ENCODE measurements around the gene ADGB.
"Not testable (repeated sequence)": the region's sequence is repeated elsewhere in the genome, so short reads cannot be mapped to it uniquely, and the experiment has no call there.

The ADGB gene

DNA sequence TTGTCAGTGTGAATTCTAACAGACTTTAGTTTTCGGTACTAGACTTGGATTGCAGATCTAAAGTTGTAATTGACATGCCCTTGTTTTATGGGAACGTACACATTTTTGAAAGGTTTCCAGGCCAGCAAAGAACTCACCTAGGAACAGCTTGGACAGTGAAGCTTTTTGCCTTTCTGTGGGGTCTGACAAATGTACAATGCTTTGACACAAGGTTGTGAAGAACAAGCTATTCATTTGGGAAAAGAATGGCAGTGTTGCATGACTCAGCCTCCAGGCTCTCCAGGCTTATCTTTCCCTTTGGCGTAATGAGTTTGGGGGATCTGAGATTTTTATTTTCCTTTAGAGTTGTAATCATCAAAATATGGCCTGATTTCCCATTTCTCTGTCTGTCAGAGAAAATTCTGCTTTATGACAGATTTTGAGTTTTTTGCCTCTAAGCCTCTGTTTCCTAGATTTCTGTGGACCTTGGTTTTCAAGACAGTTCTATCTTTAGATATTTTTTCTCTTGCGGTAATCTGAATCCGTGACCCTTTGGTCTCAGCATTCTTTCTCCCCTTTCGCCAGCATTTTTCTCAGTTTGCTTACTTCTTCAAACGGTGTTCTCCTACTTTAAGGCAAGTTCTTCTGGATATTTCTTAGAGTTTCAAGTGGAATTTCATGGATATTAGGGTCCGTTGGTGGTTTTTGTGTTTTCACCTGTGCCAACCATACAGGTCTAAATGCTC lies 221.0 kb downstream of the ADGB start:
- no peak for DNase-seq

DNA sequence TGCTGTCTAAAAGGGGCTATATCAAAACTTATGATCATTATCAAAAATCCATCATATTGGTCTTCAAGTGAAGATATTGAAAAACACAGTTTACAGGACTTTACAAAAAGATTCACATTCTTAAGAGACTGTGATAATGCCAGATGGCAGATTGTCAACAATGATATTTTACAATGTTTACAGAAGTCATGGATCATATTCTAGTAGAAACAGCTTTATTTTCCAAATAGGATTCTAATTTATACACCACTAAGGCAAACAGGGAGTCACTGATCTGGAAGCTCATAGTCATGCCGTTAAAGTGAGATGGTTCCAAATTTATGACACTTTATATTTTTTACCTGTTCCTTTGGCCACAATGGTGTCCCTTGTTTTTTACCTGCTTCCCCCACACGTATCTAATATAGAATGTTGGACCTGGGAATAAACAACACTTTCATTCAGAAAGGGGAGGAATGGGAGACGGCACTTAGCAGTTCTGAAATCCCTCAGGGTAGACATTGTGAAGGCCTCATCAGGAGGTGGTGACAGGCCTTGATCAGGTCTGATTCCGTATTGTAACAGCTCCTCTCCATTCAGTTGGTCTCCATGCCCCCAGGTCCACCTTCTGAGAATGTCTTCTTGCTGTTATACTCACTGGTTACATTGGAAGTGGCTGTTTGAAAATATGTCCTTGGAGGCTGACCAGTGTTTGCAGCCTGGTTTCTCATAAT lies 228.6 kb downstream of the ADGB start:
- DNase-seq = no peak

DNA sequence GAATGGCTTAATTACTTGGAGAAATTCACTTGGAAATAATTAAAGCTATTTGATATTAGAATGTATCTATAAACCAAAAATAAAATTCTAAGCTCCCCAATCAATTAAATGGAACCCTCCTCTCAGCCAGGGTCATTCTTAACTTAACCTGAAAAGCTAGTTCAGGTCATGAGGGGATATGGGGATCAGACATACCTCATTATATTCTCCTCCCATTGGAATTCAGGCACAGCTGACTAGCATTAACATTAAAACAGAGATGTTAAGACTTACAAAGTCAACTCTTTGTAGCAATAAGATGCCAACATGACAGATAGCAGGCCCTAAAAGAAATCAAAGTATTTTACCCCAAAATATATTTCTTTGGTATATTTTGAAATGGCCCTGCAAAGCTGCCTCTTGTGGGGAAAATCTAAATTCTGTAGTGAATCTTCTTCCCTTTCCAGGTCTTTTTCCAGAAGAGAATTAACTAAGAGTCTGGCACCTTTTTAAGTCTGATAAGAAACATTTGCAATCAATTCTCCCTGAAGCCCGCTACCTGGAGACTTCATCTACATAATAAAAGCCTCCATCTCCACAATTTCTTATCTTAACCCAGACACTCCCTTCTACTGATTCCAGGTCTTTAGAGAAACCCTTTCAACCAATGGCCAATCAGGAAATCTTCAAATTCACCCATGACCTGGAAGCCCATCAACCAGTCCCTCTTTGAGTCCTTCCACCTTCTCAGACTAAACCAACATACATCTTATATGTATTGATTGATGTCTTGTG lies 231.2 kb downstream of the ADGB start:
- DNase-seq = no peak

DNA sequence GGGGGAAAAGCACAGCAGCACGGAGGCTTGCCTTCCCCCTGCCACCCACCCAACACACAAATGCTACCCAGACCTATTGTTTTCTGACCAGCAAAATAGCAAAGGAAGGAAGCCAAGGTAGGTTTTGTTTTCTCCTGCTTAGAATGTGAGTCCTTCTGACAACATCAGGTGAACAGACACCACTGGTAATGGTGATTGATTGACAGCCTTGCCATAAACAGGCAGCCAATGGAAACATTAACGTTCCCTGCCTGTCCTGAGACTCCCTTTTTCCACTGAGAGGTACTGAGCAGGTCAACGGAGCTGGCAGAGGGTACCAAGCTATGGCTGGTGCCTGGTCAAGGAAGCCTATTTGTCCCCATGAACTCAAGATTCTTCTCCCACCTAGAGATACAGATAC lies 234.4 kb downstream of the ADGB start:
- no peak for DNase-seq

DNA sequence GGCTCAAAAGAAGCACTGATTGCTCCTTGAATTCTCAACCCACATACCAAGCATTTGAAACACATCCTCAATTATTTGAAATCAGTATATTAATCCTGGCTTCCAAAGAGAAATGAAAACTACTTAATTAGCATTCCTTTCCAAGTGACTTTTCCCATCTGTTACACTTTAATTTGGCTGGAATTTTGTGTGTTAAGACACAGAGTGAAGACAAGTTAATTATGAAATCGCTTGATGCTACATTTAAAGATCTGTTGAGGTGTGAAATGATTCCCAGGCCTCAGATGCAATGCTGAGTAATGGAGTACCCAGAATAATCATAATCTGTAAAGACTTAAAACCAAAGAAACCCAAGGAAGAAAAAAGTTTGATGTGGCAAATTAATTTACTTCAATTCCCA lies 241.4 kb downstream of the ADGB start:
- DNase-seq = no peak

DNA sequence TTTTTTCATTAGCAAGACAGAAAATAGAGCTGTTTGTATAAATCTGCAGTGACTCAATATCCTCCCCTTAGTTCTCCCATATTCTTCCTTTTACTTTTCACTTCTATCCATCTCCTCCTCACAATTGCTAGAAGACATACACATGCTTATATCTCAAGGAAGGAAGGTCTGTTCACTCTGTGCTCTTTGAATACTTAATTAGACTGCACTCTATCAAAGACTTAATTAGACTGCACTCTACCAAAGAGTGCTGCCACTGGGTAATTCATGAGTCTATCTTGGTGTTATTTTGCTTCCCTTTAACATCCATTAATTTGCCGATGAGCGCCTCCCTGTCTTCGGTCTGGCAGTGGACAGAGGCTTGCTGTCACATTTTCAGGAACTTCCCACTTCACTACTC lies 241.9 kb downstream of the ADGB start:
- DNase-seq = no peak

DNA sequence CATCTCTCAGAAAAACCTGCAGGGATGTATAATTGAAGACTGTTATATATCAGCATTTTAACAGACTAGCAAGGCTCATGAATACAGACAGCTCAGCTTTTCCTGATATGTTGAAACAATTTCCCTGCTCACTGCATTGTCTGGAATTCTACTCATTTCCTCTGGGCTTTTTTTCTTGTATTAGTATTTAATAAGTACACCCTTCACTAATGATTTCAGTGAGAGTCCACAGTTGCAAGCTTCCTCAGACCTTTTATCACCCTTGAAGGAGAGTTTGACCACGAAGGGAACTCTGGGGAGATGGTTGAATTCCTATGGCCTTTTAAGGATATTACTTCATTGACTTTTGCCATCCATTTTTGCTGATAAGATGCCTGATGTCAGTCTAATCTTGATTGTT lies 248.7 kb downstream of the ADGB start:
- no peak for DNase-seq

DNA sequence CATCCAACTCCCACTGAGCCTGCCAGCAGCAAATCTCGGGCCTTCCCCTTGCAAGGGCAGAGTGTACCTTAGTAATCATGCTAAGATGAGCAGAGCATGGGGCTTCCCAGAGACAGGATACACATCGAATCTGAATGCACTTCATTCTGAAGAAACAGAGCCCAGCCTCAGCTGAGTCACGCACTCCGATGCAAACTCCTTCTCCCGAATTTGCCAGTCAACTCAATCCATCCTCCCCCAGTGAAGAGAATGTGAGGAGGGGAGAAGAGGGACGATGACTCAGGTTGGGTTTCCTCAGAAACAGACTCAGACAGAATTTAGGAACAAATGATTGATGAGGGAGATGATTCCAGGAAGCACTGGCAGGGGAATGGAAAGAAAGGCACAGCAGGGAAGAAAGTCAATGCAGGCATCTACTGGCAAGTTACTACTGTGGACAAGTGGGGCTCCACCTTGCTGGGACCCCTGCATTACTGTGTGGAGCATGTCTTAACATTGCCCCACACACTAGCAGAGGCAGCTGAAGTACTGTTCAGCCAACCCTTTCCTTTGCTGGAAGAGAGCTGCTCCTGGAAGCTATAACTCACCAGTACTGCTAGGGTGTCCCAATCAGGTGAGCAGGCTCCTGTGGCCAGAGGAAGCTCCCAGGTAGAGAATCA lies 251.6 kb downstream of the ADGB start:
- no peak for DNase-seq

DNA sequence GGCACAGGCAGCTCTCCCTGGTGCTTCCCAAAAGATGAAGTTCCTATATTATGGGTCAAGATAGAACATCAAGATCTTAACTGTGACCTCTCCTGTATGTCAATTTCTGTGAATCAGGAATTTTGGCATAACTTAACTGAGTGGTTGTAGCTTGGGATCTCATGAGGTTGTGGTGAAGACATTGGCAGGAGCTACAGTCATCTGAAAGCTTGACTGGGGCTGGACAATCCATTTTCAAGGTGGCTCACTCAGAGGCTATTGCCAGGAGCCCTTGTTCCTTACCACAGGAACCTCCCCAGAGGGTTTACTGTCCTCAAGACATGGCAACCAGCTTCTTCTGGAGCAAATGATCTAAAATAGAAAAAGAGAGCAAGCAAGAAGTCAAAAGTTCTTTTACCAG lies 252.2 kb downstream of the ADGB start:
- no peak for DNase-seq

DNA sequence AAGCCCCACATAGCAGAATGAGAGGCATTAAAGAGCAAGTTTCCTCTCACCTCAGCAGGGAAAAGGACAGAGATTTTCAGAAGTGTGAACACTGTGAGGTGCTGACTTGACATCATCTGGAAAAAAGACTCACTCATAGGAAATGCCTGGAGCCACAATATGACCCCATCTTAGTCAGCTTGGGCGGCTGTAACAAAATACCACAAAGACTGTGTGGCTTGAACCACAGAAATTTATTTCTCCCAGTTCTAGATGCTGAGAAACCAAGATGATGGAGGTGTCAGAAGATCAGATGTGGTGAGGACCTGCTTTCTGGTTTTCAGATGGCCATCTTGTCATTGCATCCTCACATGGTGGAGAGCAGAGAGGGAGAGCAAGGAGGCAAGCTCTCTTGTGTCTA lies 253.1 kb downstream of the ADGB start:
- DNase-seq = no peak

DNA sequence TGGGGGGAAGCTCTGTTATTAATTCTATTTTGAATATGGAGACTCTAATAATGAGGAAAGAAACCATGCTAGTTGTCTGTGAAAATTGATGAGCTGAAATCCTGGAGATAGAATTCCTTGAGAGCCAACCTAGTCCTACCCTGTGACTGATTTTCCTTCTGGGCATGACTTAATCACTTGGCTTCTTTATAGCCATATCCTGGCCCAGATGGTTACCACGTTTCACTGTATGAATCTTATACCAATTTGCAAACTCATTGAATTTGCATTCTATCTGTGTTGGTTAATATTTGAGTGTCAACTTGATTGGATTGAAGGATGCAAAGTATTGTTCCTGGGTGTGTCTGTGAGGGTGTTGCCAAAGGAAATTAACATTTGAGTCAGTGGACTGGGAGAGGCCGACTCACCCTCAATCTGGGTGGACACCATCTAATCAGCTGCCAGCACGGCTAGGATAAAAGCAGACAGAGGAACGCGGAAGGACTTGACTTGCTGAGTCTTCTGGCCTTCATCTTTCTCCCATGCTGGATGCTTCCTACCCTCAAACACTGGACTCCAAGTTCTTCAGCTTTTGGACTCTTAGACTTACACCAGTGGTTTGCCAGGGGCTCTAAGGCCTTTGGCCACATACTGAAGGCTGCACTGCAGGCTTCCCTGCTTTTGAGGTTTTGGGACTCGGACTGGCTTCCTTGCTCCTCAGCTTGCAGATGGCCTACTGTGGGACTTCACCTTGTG lies 255.9 kb downstream of the ADGB start:
- not testable (repeated sequence) for DNase-seq

DNA sequence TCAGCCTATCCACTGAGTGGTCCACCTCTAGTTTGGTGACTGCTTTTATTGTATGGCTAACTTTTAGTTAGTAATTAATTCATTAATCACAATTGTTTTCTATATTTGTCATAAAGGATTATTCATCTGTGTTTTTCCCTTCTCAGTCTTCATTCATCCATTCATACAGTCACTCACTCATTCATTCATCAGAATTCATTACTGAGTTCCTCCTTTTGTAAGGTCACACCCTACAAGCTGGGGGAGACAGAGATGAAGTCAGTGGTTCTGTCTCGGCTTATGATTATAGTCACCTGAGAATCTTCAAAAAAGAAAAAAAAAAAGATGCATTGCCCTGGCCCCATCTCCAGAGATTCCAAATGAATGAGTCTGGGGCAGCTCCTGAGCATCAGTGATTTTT lies 257.1 kb downstream of the ADGB start:
- DNase-seq = no peak

DNA sequence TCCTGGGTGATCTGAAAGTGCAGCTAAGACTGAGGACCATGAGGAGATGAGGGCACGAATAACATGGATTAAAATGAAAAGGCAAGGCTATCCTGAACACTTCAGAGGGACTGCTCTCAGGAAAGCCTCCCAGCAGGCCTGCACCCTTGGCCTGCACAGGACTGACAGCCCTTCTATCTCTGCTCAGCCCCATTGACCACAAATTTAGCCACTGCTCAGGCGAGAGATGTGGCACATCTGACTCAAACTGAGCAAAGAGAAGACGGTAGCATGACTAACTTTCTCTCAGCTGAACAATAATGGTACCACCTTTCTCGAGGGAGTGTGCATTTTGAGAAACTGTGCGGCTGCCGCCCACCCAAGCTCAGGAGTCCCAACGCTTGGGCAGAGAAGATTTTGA lies 257.5 kb downstream of the ADGB start:
- DNase-seq = no peak

DNA sequence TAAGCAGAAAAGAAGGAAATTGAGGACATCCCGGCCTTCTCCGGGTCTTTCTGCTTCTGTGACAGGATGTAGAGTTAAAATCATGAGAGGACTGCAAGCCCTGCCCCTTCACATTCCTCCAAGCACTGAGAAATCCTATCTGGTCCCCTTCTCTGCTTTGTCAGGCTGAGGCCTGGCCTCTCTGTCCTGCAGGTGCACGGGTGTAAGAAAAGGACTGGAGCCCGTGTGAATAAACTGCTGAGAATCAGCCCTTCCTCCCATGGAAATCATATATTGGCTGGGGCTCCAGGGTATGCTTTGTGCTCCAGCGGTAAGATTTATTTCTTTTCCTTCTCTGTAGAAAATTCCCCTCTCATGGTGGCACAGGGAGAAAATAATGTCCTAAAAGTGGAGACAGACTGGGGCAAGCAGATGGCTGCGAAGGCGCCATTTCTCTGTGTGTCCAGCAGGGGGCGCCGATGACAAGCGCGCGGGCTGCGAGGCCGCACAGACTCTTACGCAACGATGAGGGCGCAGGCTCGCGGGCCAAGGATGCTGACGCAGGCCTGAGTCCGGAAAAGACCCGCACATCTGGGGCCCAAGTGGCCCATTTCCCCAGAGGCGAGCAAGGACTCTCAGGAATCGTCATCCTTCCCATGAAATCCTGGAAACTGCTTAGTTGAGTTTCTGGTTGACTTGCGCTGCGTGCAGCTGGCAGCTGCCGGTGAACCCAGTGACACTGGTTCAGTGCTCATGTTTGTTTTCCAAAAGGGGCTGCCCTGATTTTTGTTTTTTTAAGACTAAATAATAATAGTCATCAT lies 258.6 kb downstream of the ADGB start:
- peak; percentile 86 for DNase-seq

DNA sequence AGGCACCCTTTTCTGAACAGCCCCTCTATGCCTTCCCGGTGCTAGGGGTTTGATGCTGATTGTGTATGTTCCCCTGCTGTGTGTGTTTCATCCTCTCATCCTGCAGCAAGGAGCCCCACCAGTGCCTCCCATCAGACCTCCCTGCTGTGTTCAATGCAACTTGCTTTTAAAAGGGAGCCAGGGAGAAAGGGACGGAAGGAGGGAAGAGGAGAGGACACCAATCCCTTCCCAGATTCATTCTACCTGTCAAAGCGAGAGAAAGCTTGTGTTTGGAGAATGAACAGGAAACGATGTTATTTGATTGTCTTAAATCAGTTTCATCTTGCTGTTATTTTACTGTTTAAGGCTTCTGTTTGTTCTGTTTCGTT lies 259.2 kb downstream of the ADGB start:
- DNase-seq = no peak

DNA sequence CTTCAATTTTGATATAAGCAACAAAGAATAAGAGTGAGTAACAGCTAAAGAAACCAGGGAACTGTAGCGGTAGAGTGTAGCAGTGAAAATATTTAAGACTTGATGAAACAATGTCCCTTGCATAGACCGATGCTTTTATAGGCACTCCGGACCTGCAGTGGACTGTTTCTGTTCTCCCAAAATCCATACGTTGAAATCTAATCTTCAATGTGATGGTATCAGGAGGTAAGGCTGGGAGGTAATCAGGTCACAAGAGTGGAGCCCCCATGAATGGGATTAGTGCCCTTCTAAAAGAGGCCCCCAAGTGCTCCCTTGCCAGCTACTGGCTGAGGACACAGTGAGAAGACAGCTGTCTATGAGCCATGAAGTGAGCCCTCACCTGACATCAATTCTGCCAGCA lies 260.4 kb downstream of the ADGB start:
- no peak for DNase-seq

DNA sequence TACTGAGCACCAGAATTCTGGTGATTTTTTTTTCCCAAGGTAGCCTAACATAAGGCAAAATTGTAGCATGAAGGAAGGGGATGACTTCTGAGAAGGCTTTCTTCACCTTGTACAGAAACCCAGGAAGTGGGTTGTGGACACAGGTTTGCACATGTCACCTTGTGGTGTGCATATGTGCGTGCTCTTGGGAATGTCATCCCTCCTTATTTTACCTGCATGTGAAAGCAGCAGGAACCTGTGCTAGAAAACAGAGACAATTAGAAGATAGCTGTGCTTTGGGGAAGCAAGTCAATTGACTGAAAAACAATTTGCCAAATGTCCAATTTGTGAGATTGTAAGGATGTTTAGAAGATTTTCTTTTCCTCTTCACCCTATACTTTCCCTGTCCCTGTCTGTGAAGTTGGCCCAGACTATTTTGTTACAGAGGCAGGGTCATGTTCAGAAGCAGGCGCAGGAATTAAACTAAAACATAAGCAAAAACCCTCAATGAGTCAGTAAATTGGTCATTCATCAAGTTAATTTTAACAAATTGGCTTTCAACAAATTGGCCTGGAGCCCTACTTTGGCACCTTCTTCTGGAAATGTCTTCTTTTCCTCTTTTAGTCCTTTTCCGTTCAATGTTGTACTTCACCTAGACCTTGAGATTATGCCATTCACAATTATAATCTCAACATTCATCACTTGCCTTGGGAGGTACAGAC lies 261.2 kb downstream of the ADGB start:
- DNase-seq = no peak

DNA sequence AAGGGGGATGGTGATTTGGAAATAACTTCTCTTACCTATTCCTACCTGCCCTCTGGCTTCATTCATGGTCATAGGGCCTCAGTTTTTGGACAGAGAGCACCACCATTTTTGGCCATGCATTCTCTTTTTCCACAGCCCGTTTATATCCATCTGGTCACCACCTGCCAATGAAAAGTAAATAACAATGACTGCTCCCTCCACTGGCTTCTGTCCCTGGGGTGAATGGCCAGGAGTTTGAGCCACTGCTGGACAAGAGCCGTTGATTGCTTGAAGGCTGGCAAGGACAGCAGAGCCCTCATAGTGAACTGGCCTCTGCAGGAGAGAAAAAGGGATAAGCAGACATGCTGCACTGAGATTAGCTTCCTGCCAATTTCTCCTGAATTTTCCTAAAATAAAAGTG lies 261.8 kb downstream of the ADGB start:
- no peak for DNase-seq

DNA sequence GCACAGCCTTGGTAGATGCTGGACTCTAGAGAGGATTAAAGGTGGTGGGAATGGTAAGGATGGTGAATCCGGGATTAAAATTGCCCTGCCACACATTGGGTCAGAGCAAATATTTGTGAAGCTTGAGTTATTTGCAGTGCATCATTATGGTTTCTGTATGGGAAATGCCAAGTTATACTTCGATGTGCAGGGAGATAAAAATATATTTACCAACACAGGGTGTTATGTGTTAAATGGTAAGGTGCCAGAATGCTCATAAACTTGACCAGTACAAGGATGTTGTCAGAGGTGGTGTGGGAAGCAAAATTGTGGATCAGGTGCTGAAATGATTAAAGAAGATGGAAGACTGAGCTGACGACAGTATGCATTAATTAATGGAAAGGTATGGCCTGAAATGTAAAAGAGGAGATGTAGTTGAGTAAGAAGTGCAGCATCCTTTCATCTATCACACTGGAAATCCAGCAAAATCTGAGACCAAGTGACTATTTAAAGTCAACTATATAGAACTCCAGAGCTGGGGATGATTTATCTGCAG lies 262.3 kb downstream of the ADGB start:
- no peak for DNase-seq

DNA sequence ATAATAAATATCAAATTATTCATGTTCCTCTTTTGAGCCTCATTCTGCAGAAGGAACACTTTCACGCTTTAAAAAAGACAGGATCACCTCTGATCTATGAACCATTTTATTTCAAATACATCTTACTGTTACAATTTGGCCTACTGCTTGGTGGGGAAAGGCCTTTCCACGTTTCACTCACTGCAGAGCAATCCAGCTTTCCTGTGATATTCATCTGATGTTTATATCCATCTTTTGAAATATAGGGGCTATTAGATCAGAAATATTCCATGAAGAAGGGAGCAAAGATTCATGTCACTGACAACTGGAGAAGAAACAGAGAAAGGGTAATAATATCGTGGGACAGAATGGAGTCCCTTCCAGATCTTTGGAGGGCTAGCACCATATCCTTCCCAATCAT lies 262.9 kb downstream of the ADGB start:
- DNase-seq = no peak

DNA sequence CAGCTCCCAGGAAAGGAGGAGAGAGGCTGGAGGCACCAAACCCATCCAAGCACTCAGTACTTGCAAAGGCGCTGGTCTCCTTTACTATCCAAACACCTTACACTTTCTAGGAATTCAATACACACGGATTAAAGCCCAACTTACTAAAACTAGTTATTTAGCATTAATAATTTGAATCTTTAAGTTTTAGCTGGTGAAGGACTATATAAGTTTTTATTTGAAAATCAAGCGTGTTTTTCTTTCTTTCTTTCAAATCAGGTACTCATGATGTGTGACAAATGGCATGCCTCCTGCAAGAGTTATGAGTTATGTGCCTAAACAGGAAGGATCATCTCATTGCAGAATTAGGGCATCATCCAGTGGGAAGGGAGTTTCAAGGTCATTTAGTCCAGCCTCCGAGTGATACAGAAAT lies 263.7 kb downstream of the ADGB start:
- no peak for DNase-seq
